ENCODE measurements around the gene NRIP1.
"Not testable (repeated sequence)": the region's sequence is repeated elsewhere in the genome, so short reads cannot be mapped to it uniquely, and the experiment has no call there.

Gene NRIP1

DNA sequence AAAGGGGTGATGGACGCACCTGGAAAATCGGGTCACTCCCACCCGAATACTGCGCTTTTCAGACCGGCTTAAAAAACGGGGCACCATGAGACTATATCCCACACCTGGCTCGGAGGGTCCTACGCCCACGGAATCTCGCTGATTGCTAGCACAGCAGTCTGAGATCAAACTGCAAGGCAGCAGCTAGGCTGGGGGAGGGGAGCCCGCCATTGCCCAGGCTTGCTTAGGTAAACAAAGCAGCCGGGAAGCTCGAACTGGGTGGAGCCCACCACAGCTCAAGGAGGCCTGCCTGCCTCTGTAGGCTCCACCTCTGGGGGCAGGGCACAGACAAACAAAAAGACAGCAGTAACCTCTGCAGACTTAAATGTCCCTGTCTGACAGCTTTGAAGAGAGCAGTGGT is 137.5 kb downstream of the NRIP1 start:
- H3K36me3 ChIP-seq (ENCODE audit: control insufficient read depth, low read depth, low read length); H3K27me3 ChIP-seq (ENCODE audit: control insufficient read depth, insufficient read depth, low read length); H3K9ac ChIP-seq (ENCODE audit: low read length); H3K4me3 ChIP-seq (ENCODE audit: low read length); H3K27ac ChIP-seq (ENCODE audit: low read length); H3K9me3 ChIP-seq (ENCODE audit: control insufficient read depth, low read depth, low read length); H3K4me1 ChIP-seq (ENCODE audit: control insufficient read depth, low read depth, low read length): not testable (repeated sequence)

DNA sequence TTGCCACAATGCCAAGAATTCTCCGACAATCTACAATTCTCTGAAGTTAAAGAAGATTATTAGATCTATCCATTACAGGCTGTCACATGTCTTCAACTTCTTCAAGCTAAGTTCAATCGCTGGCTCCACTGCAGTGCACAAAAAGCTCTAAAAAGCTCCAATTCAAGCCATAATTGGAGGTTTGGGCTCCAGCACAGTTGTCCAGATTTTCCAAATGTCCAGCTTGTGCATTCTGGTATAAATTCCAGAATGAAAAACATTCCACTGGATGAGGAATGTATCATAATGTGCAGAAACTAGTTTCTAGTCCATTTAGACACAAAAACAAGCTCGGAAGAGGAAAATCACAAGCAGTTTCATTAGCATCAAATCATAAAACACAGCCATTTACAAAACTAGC is 138.6 kb downstream of the NRIP1 start:
- Histone ChIP-seq H3K27me3 (ENCODE audit: control insufficient read depth, insufficient read depth, low read length) (no peaks in the 10 kb centered on the region), H3K9me3 (ENCODE audit: control insufficient read depth, low read depth, low read length) (no peaks in the 10 kb centered on the region), H3K9ac (ENCODE audit: low read length) (no peak overlapping the region), H3K27ac (ENCODE audit: low read length) (no peak overlapping the region), H3K4me1 (ENCODE audit: control insufficient read depth, low read depth, low read length) (no peaks in the 10 kb centered on the region), H3K4me3 (ENCODE audit: low read length) (no peak overlapping the region), H3K36me3 (ENCODE audit: control insufficient read depth, low read depth, low read length) (no peaks in the 10 kb centered on the region)

DNA sequence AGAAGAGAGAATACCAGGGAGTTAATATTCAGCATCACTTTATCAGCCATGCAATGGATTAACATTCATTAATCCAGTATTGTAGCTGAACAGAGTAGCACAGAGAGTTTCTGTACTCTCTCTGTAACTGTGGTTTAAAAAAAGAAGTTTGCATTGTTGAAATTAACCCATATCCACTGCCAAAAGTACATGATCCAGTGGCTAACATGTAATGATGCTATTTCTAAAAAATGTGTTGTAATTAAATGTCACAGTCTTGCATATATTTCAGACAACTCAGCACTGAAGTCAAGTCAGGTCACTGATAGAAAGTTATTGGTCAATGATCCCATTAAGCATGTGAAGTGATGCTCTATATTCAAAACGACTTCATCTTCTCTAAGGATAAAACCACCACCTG is 141.3 kb downstream of the NRIP1 start:
- no peak overlapping the region for H3K9ac ChIP-seq (ENCODE audit: low read length)
- no peaks in the 10 kb centered on the region for H3K4me1 ChIP-seq (ENCODE audit: control insufficient read depth, low read depth, low read length)
- no peaks in the 10 kb centered on the region for H3K36me3 ChIP-seq (ENCODE audit: control insufficient read depth, low read depth, low read length)
- no peak overlapping the region for H3K27ac ChIP-seq (ENCODE audit: low read length)
- no peaks in the 10 kb centered on the region for H3K27me3 ChIP-seq (ENCODE audit: control insufficient read depth, insufficient read depth, low read length)
- H3K9me3 ChIP-seq (ENCODE audit: control insufficient read depth, low read depth, low read length) = no peaks in the 10 kb centered on the region
- H3K4me3 ChIP-seq (ENCODE audit: low read length) = no peak overlapping the region

DNA sequence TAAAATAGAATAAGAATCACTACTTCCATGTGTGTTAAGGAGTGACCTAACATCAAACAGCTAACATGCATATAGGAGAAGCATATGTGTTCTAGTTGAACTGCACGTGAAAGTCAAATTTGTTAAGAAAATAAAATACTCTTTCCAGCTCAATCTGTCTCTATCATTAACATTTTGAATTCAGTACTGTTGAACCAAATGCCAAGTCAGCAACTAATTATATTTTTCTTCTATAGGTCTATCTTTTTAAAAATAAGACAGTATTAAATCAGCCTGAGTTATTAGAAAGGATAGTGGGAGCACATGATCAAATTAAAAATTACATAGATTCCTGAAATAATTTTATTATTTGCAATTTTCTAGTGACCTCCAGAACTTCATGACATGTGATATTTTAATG is 141.8 kb downstream of the NRIP1 start:
- H3K9me3 ChIP-seq (ENCODE audit: control insufficient read depth, low read depth, low read length) = no peaks in the 10 kb centered on the region
- no peak overlapping the region for H3K4me3 ChIP-seq (ENCODE audit: low read length)
- H3K27me3 ChIP-seq (ENCODE audit: control insufficient read depth, insufficient read depth, low read length) = no peaks in the 10 kb centered on the region
- H3K27ac ChIP-seq (ENCODE audit: low read length) = no peak overlapping the region
- H3K4me1 ChIP-seq (ENCODE audit: control insufficient read depth, low read depth, low read length) = no peaks in the 10 kb centered on the region
- H3K36me3 ChIP-seq (ENCODE audit: control insufficient read depth, low read depth, low read length) = no peaks in the 10 kb centered on the region
- H3K9ac ChIP-seq (ENCODE audit: low read length) = no peak overlapping the region

DNA sequence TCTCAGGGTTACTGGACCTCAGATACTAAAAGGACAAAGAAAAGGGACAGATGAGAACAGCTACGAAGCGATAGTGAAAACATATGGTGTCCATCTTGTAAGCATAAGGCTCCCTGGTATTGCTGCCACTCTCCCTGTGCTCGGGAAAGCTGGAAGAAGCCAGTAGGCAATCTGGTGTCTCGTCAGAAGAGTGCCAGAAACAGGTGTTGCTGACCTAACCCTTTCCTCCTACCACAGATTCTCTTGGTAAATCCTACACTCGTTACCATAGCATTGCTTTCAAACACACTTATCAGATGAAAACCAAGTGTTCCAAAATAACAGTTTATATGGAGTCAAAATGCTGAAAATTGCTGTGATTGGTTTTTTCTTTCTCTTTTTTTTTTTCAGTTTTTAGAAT is 146.3 kb downstream of the NRIP1 start:
- no peak overlapping the region for H3K9ac ChIP-seq (ENCODE audit: low read length)
- H3K4me1 ChIP-seq (ENCODE audit: control insufficient read depth, low read depth, low read length) = peaks cover 30% of the 10 kb centered on the region
- H3K27ac ChIP-seq (ENCODE audit: low read length) = no peak overlapping the region
- no peaks in the 10 kb centered on the region for H3K9me3 ChIP-seq (ENCODE audit: control insufficient read depth, low read depth, low read length)
- no peaks in the 10 kb centered on the region for H3K36me3 ChIP-seq (ENCODE audit: control insufficient read depth, low read depth, low read length)
- no peaks in the 10 kb centered on the region for H3K27me3 ChIP-seq (ENCODE audit: control insufficient read depth, insufficient read depth, low read length)
- H3K4me3 ChIP-seq (ENCODE audit: low read length) = no peak overlapping the region

DNA sequence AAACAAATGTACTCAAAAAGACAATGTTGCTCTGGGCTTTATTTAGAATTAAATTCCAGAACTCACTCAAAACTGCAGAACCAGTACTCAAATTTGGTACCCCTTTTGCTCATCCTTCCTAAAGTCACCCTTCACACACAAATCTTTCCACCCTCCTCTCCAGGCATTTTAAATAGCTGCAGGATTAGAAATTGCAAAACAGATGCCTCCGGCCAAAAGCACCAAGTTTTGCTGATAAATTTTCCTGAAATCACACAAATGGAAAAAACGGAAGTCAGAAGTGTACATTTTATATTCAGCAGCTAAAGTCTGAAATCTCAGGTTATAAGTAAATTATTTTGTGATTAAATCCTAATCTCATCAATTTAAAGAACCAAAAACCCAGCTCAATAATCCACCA is 147.0 kb downstream of the NRIP1 start:
- peaks cover 30% of the 10 kb centered on the region for H3K4me1 ChIP-seq (ENCODE audit: control insufficient read depth, low read depth, low read length)
- no peaks in the 10 kb centered on the region for H3K27me3 ChIP-seq (ENCODE audit: control insufficient read depth, insufficient read depth, low read length)
- H3K27ac ChIP-seq (ENCODE audit: low read length) = no peak overlapping the region
- no peaks in the 10 kb centered on the region for H3K36me3 ChIP-seq (ENCODE audit: control insufficient read depth, low read depth, low read length)
- no peak overlapping the region for H3K4me3 ChIP-seq (ENCODE audit: low read length)
- H3K9ac ChIP-seq (ENCODE audit: low read length) = no peak overlapping the region
- H3K9me3 ChIP-seq (ENCODE audit: control insufficient read depth, low read depth, low read length) = no peaks in the 10 kb centered on the region

DNA sequence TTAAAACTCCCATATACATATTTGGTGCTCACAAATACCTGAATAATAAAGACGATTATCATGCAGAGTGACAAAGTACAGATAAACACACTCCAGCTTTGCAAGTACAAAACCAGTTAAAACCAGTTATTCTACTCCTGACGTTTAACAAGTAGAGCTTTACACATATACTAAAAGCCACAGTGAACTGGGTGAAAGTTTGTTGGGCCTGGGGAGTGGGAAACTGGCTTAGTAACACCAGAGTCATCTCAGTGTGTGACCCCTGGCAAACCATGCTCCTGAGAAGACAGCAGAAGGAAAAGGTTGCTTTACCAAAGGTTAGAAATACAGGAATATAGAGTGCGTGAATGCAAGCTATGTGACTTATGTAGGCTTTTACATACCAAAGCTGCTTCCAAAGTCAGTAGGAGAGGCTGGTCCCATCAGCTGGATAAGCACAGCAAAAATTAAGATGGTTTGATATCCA is 148.1 kb downstream of the NRIP1 start:
- Histone ChIP-seq H3K4me3 (ENCODE audit: low read length) (peak overlapping the region; percentile 33), H3K27ac (ENCODE audit: low read length) (peak overlapping the region; percentile 46), H3K36me3 (ENCODE audit: control insufficient read depth, low read depth, low read length) (no peaks in the 10 kb centered on the region), H3K9ac (ENCODE audit: low read length) (peak overlapping the region; percentile 21), H3K27me3 (ENCODE audit: control insufficient read depth, insufficient read depth, low read length) (no peaks in the 10 kb centered on the region), H3K4me1 (ENCODE audit: control insufficient read depth, low read depth, low read length) (peaks cover 35% of the 10 kb centered on the region), H3K9me3 (ENCODE audit: control insufficient read depth, low read depth, low read length) (no peaks in the 10 kb centered on the region)

DNA sequence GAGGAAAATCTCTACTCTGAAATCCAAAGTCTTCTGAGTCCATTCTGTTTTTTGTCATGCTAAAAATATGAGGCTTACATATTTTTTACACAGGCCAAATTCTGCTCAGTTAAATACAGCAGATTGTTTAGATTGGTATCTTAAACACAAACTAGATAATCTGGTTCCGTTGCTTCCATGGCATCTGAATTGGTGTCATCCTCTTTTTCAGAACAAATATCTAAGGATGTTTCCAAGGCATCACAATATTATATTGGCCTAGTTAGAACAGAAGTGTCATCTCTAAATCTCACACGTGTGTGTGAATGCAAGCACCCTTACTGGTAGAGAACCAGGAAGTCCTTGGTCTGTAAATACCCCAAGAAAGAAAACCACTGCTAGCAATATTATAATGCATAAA is 151.2 kb downstream of the NRIP1 start:
- H3K4me1 ChIP-seq (ENCODE audit: control insufficient read depth, low read depth, low read length) = peaks cover 35% of the 10 kb centered on the region
- no peak overlapping the region for H3K27ac ChIP-seq (ENCODE audit: low read length)

DNA sequence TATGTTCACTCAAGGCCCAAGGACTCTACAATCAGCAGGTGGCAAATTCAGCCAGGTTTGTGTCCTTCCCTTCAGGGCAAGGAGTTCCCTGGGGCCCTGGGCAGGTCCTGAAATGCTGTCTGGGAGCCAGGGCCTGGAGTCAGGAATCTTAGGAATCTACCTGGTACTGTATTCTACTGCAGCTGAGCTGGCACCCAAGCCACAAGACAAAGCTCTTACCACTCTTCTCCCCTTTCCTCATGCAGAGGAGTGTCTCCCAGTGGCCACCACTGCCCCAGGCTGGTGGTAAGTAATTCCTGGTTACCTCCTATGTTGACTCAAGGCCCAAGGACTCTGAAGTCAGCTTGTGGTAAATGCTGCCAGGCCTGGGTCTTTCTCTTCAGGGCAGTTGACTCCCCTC is 153.4 kb downstream of the NRIP1 start:
- Histone ChIP-seq H3K36me3 (ENCODE audit: control insufficient read depth, low read depth, low read length) (no peaks in the 10 kb centered on the region), H3K9me3 (ENCODE audit: control insufficient read depth, low read depth, low read length) (no peaks in the 10 kb centered on the region), H3K27me3 (ENCODE audit: control insufficient read depth, insufficient read depth, low read length) (no peaks in the 10 kb centered on the region), H3K9ac (ENCODE audit: low read length) (no peak overlapping the region), H3K4me1 (ENCODE audit: control insufficient read depth, low read depth, low read length) (peaks cover 19% of the 10 kb centered on the region), H3K4me3 (ENCODE audit: low read length) (no peak overlapping the region), H3K27ac (ENCODE audit: low read length) (no peak overlapping the region)

More for the DNA sequence above, 151.2 kb downstream of the NRIP1 start:
- no peaks in the 10 kb centered on the region for H3K36me3 ChIP-seq (ENCODE audit: control insufficient read depth, low read depth, low read length)
- H3K27me3 ChIP-seq (ENCODE audit: control insufficient read depth, insufficient read depth, low read length) = no peaks in the 10 kb centered on the region
- no peaks in the 10 kb centered on the region for H3K9me3 ChIP-seq (ENCODE audit: control insufficient read depth, low read depth, low read length)
- H3K4me3 ChIP-seq (ENCODE audit: low read length) = no peak overlapping the region
- no peak overlapping the region for H3K9ac ChIP-seq (ENCODE audit: low read length)

All from iPS-18a (cell line).